ENCODE data around the gene ZNF84. TPM values are rescaled to one million over a fixed set of nuclear protein-coding genes. Genes with fewer than 3 reads are reported as not detected.

Gene ZNF84
- total RNA-seq, 1 donor from 2014 or later = 28.5 TPM

GRCh38 chr12:133063556-133063955, 26.2 kb downstream of the ZNF84 start:
- no peak for TF ChIP-seq CTCF (IDR thresholded peaks at IDR 0.05; ENCODE audit: insufficient read depth, low read length, poor library complexity, severe bottlenecking)
- Histone ChIP-seq H3K4me3 (ENCODE audit: low read depth, low read length) (no peak overlapping the region), H3K36me3 (ENCODE audit: control insufficient read depth, insufficient read depth, low read length) (no peaks in the 10 kb centered on the region), H3K27me3 (ENCODE audit: control insufficient read depth, insufficient read depth, low read length) (no peaks in the 10 kb centered on the region)
- DNase-seq (ENCODE audit: low read depth) = no peak

- no peak for DNase-seq (ENCODE audit: low read depth)
- no peaks in the 10 kb centered on the region for H3K27me3 ChIP-seq (ENCODE audit: control insufficient read depth, insufficient read depth, low read length)
- TF ChIP-seq CTCF (IDR thresholded peaks at IDR 0.05; ENCODE audit: insufficient read depth, low read length, poor library complexity, severe bottlenecking) = no peak
- no peaks in the 10 kb centered on the region for H3K36me3 ChIP-seq (ENCODE audit: control insufficient read depth, insufficient read depth, low read length)
- H3K4me3 ChIP-seq (ENCODE audit: low read depth, low read length) = no peak overlapping the region
Measured at GRCh38 chr12:133073836-133074235, 36.5 kb downstream of the ZNF84 start.

- no peak for TF ChIP-seq CTCF (IDR thresholded peaks at IDR 0.05; ENCODE audit: insufficient read depth, low read length, poor library complexity, severe bottlenecking)
- Histone ChIP-seq H3K4me3 (ENCODE audit: low read depth, low read length) (peak overlapping the region; percentile 94), H3K27me3 (ENCODE audit: control insufficient read depth, insufficient read depth, low read length) (no peaks in the 10 kb centered on the region), H3K36me3 (ENCODE audit: control insufficient read depth, insufficient read depth, low read length) (no peaks in the 10 kb centered on the region)
- DNase-seq (ENCODE audit: low read depth) = peak; percentile 97
Measured at GRCh38 chr12:133080026-133080367, 42.7 kb downstream of the ZNF84 start.

- Histone ChIP-seq H3K4me3 (ENCODE audit: low read depth, low read length) (peak within 1 kb of the TSS; percentile 94), H3K36me3 (ENCODE audit: control insufficient read depth, insufficient read depth, low read length) (peaks cover 2% of the 10 kb centered on the region), H3K27me3 (ENCODE audit: control insufficient read depth, insufficient read depth, low read length) (no peaks in the 10 kb centered on the region)
- TF ChIP-seq CTCF (IDR thresholded peaks at IDR 0.05; ENCODE audit: insufficient read depth, low read length, poor library complexity, severe bottlenecking) = peak; percentile 15
- peak; percentile 90 for DNase-seq (ENCODE audit: low read depth)
Measured at GRCh38 chr12:133080368-133081158, 43.3 kb downstream of the ZNF84 start, which contains the start of gene ZNF140. Gene ZNF140 (plus strand): TSS chr12:133080923. CDS start chr12:133081321, 398 bp downstream.

GRCh38 chr12:133081159-133081780, 44.0 kb downstream of the ZNF84 start:
- no peaks in the 10 kb centered on the region for H3K27me3 ChIP-seq (ENCODE audit: control insufficient read depth, insufficient read depth, low read length)
- peaks cover 5% of the 10 kb centered on the region for H3K36me3 ChIP-seq (ENCODE audit: control insufficient read depth, insufficient read depth, low read length)
- peak overlapping the region; percentile 94 for H3K4me3 ChIP-seq (ENCODE audit: low read depth, low read length)
- DNase-seq (ENCODE audit: low read depth) = no peak
- no peak for TF ChIP-seq CTCF (IDR thresholded peaks at IDR 0.05; ENCODE audit: insufficient read depth, low read length, poor library complexity, severe bottlenecking)
